Measurements from ENCODE around the gene SREBF2.

The SREBF2 gene

GRCh38 chr22:41943661-41944209, 110.8 kb downstream of the SREBF2 start:
- Histone ChIP-seq H3K9ac (ENCODE audit: low read length) (no peak overlapping the region), H2BK12ac (ENCODE audit: low read length in 2 of 2) (no peak overlapping the region), H3K9me3 (ENCODE audit: control insufficient read depth, low read length) (no peaks in the 10 kb centered on the region), H2AFZ (ENCODE audit: low read depth, low read length) (no peak overlapping the region), H3K18ac (ENCODE audit: low read depth in 1 of 2, low read length in 2 of 2) (no peak overlapping the region), H3K36me3 (ENCODE audit: control insufficient read depth in 1 of 2, insufficient read depth in 2 of 2, low read depth in 1 of 2, low read length in 2 of 2) (peaks cover 0 to 11% of the 10 kb centered on the region in 2 experiments), H3K14ac (ENCODE audit: low read length in 2 of 2) (no peak overlapping the region), H3K23ac (ENCODE audit: low read length in 2 of 2) (no peak overlapping the region), H3K4me2 (ENCODE audit: low read length, poor library complexity, severe bottlenecking) (no peak overlapping the region), H3K4me3 (ENCODE audit: insufficient read depth in 1 of 2, low read depth in 1 of 2, low read length in 2 of 2) (no peak overlapping the region), H2BK15ac (ENCODE audit: low read depth, poor library complexity, severe bottlenecking) (no peak overlapping the region), H3K4ac (ENCODE audit: low read depth in 1 of 2, low read length in 2 of 2) (no peak overlapping the region), H2BK120ac (ENCODE audit: low read depth, low read length) (no peak overlapping the region), H2AK5ac (ENCODE audit: low read length, severe bottlenecking) (no peak overlapping the region), H3K4me1 (ENCODE audit: control insufficient read depth, insufficient read depth, low read depth, low read length) (peaks cover 29% of the 10 kb centered on the region), H3K27ac (ENCODE audit: low read length, poor library complexity, severe bottlenecking) (no peak overlapping the region), H4K91ac (ENCODE audit: low read length) (no peak overlapping the region), H4K8ac (ENCODE audit: low read length) (no peak overlapping the region), H2BK5ac (ENCODE audit: low read depth, low read length, poor library complexity, severe bottlenecking) (no peak overlapping the region), H3K79me1 (replicated peaks; ENCODE audit: low read length, poor library complexity, severe bottlenecking) (peaks cover 10% of the 10 kb centered on the region), H3K27me3 (ENCODE audit: control insufficient read depth in 1 of 2, insufficient read depth in 1 of 2, low read length in 2 of 2) (no peaks in the 10 kb centered on the region)
- WGBS = 89% methylated on average over 7 of the region's 9 CpGs
- no peak for DNase-seq

- H4K91ac ChIP-seq (ENCODE audit: low read length) = peak within 1 kb of the TSS; percentile 39
- H2BK120ac ChIP-seq (ENCODE audit: low read depth, low read length) = no peak within 1 kb of the TSS
- H3K27ac ChIP-seq (ENCODE audit: low read length, poor library complexity, severe bottlenecking) = no peak within 1 kb of the TSS
- 2% methylated on average over 56 of the region's 56 CpGs for WGBS
- H2BK5ac ChIP-seq (ENCODE audit: low read depth, low read length, poor library complexity, severe bottlenecking) = no peak within 1 kb of the TSS
- no peaks in the 10 kb centered on the region for H3K9me3 ChIP-seq (ENCODE audit: control insufficient read depth, low read length)
- peak within 1 kb of the TSS; percentile 54 for H4K8ac ChIP-seq (ENCODE audit: low read length)
- DNase-seq = peak; percentile 97
- no peak within 1 kb of the TSS for H2BK12ac ChIP-seq (ENCODE audit: low read length in 2 of 2)
- H3K18ac ChIP-seq (ENCODE audit: low read depth in 1 of 2, low read length in 2 of 2) = peak within 1 kb of the TSS in 1 of 2 experiments; percentile 42
- peaks cover 0 to 7% of the 10 kb centered on the region in 2 experiments for H3K27me3 ChIP-seq (ENCODE audit: control insufficient read depth in 1 of 2, insufficient read depth in 1 of 2, low read length in 2 of 2)
- H3K79me1 ChIP-seq (replicated peaks; ENCODE audit: low read length, poor library complexity, severe bottlenecking) = peaks cover 5% of the 10 kb centered on the region
- no peak within 1 kb of the TSS for H3K14ac ChIP-seq (ENCODE audit: low read length in 2 of 2)
- peaks cover 0 to 4% of the 10 kb centered on the region in 2 experiments for H3K36me3 ChIP-seq (ENCODE audit: control insufficient read depth in 1 of 2, insufficient read depth in 2 of 2, low read depth in 1 of 2, low read length in 2 of 2)
- H2AFZ ChIP-seq (ENCODE audit: low read depth, low read length) = peak within 1 kb of the TSS; percentile 95
- peak within 1 kb of the TSS; percentile 83 for H3K4me2 ChIP-seq (ENCODE audit: low read length, poor library complexity, severe bottlenecking)
- peak within 1 kb of the TSS; percentile 58 for H2BK15ac ChIP-seq (ENCODE audit: low read depth, poor library complexity, severe bottlenecking)
- peak within 1 kb of the TSS in 1 of 2 experiments; percentile 27 for H3K4ac ChIP-seq (ENCODE audit: low read depth in 1 of 2, low read length in 2 of 2)
- H3K9ac ChIP-seq (ENCODE audit: low read length) = peak within 1 kb of the TSS; percentile 80
- no peak within 1 kb of the TSS for H3K23ac ChIP-seq (ENCODE audit: low read length in 2 of 2)
- peaks cover 15% of the 10 kb centered on the region for H3K4me1 ChIP-seq (ENCODE audit: control insufficient read depth, insufficient read depth, low read depth, low read length)
- peak within 1 kb of the TSS; percentile 87 to 95 for H3K4me3 ChIP-seq (ENCODE audit: insufficient read depth in 1 of 2, low read depth in 1 of 2, low read length in 2 of 2)
- H2AK5ac ChIP-seq (ENCODE audit: low read length, severe bottlenecking) = no peak within 1 kb of the TSS
Measured at GRCh38 chr22:41946629-41947423, 113.9 kb downstream of the SREBF2 start, which contains the start of gene CENPM. CENPM (minus strand) TSS chr22:41947152; CDS start chr22:41947076, 76 bp downstream.

DNA sequence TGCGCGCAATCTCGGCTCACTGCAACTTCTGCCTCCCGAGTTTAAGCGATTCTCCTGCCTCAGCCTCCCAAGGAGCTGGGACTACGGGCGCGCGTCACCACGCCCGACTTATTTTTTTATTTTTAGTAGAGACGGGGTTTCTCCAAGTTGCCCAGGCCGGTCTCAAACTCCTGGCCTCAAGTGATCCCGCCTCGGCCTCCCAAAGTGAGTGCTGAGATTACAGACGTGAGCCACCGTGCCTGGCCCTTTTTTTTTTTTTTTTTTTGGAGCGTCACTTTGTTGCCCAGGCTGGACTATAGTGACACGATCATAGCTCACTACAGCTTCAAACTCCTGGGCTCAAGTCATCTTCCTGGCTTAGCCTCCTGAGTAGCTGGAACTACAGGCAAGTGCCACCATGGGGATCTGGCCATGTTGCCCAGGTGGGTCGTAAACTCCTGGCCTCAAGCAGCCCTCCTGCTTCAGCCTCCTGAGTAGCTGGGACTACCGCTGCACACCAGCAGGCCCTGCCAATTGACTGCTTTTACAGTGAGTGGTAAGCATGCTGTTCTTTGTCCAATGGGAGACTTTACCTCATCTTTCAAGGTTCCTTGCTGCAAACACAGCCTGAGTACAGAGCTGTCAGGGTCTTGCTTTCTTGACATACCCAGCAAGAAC, 114.6 kb downstream of the SREBF2 start:
- H2BK120ac ChIP-seq (ENCODE audit: low read depth, low read length) = no peak overlapping the region
- no peak overlapping the region for H2AK5ac ChIP-seq (ENCODE audit: low read length, severe bottlenecking)
- DNase-seq = no peak
- H3K4ac ChIP-seq (ENCODE audit: low read depth in 1 of 2, low read length in 2 of 2) = no peak overlapping the region
- H3K4me2 ChIP-seq (ENCODE audit: low read length, poor library complexity, severe bottlenecking) = no peak overlapping the region
- no peaks in the 10 kb centered on the region for H3K9me3 ChIP-seq (ENCODE audit: control insufficient read depth, low read length)
- H2BK5ac ChIP-seq (ENCODE audit: low read depth, low read length, poor library complexity, severe bottlenecking) = no peak overlapping the region
- peak overlapping the region; percentile 54 for H4K8ac ChIP-seq (ENCODE audit: low read length)
- H2BK15ac ChIP-seq (ENCODE audit: low read depth, poor library complexity, severe bottlenecking) = peak overlapping the region; percentile 58
- peaks cover 5% of the 10 kb centered on the region for H3K79me1 ChIP-seq (replicated peaks; ENCODE audit: low read length, poor library complexity, severe bottlenecking)
- peak overlapping the region; percentile 80 for H3K9ac ChIP-seq (ENCODE audit: low read length)
- H3K23ac ChIP-seq (ENCODE audit: low read length in 2 of 2) = no peak overlapping the region
- H3K27ac ChIP-seq (ENCODE audit: low read length, poor library complexity, severe bottlenecking) = no peak overlapping the region
- no peak overlapping the region for H3K18ac ChIP-seq (ENCODE audit: low read depth in 1 of 2, low read length in 2 of 2)
- peaks cover 21% of the 10 kb centered on the region for H3K4me1 ChIP-seq (ENCODE audit: control insufficient read depth, insufficient read depth, low read depth, low read length)
- peak overlapping the region; percentile 23 for H4K91ac ChIP-seq (ENCODE audit: low read length)
- H3K4me3 ChIP-seq (ENCODE audit: insufficient read depth in 1 of 2, low read depth in 1 of 2, low read length in 2 of 2) = peak overlapping the region in 1 of 2 experiments; percentile 95
- peaks cover 0 to 4% of the 10 kb centered on the region in 2 experiments for H3K36me3 ChIP-seq (ENCODE audit: control insufficient read depth in 1 of 2, insufficient read depth in 2 of 2, low read depth in 1 of 2, low read length in 2 of 2)
- H2BK12ac ChIP-seq (ENCODE audit: low read length in 2 of 2) = no peak overlapping the region
- WGBS = 91% methylated on average over 21 of the region's 21 CpGs
- H3K14ac ChIP-seq (ENCODE audit: low read length in 2 of 2) = no peak overlapping the region
- peaks cover 0 to 14% of the 10 kb centered on the region in 2 experiments for H3K27me3 ChIP-seq (ENCODE audit: control insufficient read depth in 1 of 2, insufficient read depth in 1 of 2, low read length in 2 of 2)
- H2AFZ ChIP-seq (ENCODE audit: low read depth, low read length) = peak overlapping the region; percentile 46

DNA sequence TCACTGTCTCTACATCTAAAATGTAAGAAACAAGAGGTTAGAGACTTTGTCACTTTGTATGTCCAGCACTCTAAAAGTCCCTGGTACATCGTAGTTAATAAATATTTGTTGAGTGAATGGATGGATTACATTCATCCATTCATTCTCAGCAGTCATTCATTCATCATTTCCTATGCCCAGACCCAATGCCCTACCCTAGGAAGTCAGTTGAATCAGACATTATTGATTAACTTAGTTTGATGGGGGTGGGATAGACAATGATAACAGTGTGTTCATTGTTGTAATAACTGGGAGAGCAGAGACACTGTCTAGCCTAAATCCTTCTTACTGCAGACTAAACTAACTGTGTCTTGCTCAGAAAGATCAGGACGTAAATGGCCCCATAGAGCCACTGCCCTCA, 115.2 kb downstream of the SREBF2 start:
- Histone ChIP-seq H3K23ac (ENCODE audit: low read length in 2 of 2) (no peak overlapping the region), H3K4me2 (ENCODE audit: low read length, poor library complexity, severe bottlenecking) (no peak overlapping the region), H3K9ac (ENCODE audit: low read length) (no peak overlapping the region), H3K9me3 (ENCODE audit: control insufficient read depth, low read length) (no peaks in the 10 kb centered on the region), H3K79me1 (replicated peaks; ENCODE audit: low read length, poor library complexity, severe bottlenecking) (peaks cover 5% of the 10 kb centered on the region), H3K36me3 (ENCODE audit: control insufficient read depth in 1 of 2, insufficient read depth in 2 of 2, low read depth in 1 of 2, low read length in 2 of 2) (peaks cover 0 to 4% of the 10 kb centered on the region in 2 experiments), H3K27me3 (ENCODE audit: control insufficient read depth in 1 of 2, insufficient read depth in 1 of 2, low read length in 2 of 2) (peaks cover 0 to 20% of the 10 kb centered on the region in 2 experiments), H3K4me1 (ENCODE audit: control insufficient read depth, insufficient read depth, low read depth, low read length) (peaks cover 25% of the 10 kb centered on the region), H2BK12ac (ENCODE audit: low read length in 2 of 2) (no peak overlapping the region), H3K18ac (ENCODE audit: low read depth in 1 of 2, low read length in 2 of 2) (no peak overlapping the region), H4K8ac (ENCODE audit: low read length) (no peak overlapping the region), H2BK5ac (ENCODE audit: low read depth, low read length, poor library complexity, severe bottlenecking) (no peak overlapping the region), H2BK15ac (ENCODE audit: low read depth, poor library complexity, severe bottlenecking) (no peak overlapping the region), H3K14ac (ENCODE audit: low read length in 2 of 2) (no peak overlapping the region), H3K4me3 (ENCODE audit: insufficient read depth in 1 of 2, low read depth in 1 of 2, low read length in 2 of 2) (no peak overlapping the region), H3K27ac (ENCODE audit: low read length, poor library complexity, severe bottlenecking) (no peak overlapping the region), H2AK5ac (ENCODE audit: low read length, severe bottlenecking) (no peak overlapping the region), H2AFZ (ENCODE audit: low read depth, low read length) (no peak overlapping the region), H4K91ac (ENCODE audit: low read length) (no peak overlapping the region), H3K4ac (ENCODE audit: low read depth in 1 of 2, low read length in 2 of 2) (no peak overlapping the region), H2BK120ac (ENCODE audit: low read depth, low read length) (no peak overlapping the region)
- DNase-seq = no peak
- WGBS = 95% methylated on average over 1 of the region's 2 CpGs

Measured in mesenchymal stem cell (in vitro differentiated cells and primary cell).